Stimulated activated CD8-positive, alpha-beta memory T cell treated with anti-CD3 and anti-CD28 coated beads, Interleukin-2, amount 100 ng/mL, for 48 hours (primary cell): ENCODE data around the gene JAM3.
"Not testable (repeated sequence)": the region's sequence is repeated elsewhere in the genome, so short reads cannot be mapped to it uniquely, and the experiment has no call there.

Experiments
- DNase-seq, 2 donors: peaks; one replicate each; pipeline ENCODE4 v3.0.0-alpha.2; 2020; ENCODE audit warnings: low read depth in 2 of 2

Gene JAM3

GRCh38 chr11:134181707-134182106 lies 112.8 kb downstream of the JAM3 start:
- DNase-seq, result no peak

DNA sequence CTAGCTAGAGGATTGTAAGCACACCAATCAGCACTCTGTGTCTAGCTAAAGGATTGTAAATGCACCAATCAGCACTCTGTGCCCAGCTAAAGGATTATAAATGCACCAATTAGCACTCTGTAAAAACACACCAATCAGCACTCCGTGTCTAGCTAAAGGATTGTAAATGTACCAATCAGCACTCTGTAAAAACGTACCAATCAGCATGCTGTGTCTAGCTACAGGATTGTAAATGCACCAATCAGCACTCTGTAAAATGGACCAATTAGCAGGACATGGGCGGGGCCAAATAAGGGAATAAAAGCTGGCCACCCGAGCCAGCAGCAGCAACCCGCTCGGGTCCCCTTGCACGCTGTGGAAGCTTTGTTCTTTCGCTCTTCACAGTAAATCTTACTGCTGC lies 119.2 kb downstream of the JAM3 start:
- not testable (repeated sequence) for DNase-seq

DNA sequence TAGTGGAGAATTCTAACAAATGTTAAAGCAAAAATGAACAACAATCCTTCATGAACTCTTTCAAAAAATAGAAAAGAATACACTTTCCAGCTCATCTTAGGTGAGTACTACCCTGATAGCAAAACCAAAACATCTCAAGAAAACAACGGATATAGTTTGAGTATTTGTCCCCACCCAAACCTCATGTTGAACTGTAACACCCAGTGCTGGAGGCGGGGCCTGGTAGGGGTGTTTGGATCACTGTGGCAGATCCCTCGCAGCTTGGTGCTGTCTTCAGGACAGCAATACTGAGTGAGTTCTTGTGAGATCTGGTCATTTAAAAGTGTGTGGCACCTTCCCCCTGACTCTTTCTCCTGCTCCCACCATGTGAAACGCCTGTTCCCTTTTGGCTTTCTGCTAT lies 127.9 kb downstream of the JAM3 start:
- no peak for DNase-seq

DNA sequence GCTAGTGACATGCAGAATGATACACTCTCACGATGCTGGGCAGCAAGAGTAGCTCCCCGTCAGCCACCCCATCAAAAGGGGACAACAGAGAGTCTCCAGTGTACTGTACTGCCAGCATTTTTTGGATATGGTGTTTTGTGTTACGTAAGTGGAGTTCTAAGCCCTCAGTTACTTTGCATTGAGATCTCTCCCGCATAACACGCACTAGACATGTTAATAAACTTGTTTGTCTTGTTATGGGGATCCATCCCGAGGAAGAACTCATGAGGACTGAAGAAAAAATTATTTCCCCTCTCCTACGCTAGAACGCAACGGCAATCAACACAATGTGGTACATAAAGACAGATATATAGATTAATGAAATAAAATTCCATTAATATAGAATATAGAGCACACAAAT lies 130.7 kb downstream of the JAM3 start:
- no peak for DNase-seq

DNA sequence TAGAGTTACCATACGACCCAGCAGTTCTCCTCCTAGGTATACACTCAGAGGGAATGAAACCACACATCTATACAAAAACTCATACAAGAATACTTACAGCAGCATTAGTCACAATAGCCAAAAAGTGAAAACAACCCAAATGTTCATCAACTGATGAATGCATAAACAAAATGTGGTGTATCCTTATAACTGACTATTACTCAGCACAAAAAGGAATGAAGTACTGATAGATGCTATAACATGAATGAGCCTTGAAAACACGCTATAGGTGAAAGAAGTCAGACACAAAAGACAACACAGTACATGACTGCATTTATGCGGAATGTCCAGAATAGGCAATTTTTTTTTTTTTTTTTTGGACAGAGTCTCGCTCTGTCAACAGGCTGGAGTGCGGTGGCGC lies 131.8 kb downstream of the JAM3 start:
- DNase-seq, result no peak
